ENCODE results near the gene GABRB1.

GABRB1 gene

DNA sequence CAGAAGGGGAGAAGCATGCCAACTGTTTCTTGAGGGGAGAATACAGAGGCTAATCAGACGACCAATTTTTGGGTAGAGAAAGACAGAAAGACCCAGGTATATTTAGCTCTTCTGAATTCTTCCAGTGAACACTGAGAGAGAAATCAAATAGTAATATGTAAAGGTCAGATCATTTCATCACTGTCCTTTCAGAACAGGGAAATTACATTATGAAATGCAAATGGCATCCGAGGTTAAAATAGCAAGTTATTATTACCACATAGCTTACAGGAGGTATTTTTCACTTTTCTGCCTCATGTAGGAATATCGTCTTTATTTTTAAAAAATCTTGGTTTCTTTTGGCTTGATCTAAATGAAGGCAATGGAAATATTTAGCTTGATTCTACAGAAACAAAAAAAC lies 18.0 kb downstream of the GABRB1 start:
- no peak for DNase-seq (ENCODE audit: low read depth)

DNA sequence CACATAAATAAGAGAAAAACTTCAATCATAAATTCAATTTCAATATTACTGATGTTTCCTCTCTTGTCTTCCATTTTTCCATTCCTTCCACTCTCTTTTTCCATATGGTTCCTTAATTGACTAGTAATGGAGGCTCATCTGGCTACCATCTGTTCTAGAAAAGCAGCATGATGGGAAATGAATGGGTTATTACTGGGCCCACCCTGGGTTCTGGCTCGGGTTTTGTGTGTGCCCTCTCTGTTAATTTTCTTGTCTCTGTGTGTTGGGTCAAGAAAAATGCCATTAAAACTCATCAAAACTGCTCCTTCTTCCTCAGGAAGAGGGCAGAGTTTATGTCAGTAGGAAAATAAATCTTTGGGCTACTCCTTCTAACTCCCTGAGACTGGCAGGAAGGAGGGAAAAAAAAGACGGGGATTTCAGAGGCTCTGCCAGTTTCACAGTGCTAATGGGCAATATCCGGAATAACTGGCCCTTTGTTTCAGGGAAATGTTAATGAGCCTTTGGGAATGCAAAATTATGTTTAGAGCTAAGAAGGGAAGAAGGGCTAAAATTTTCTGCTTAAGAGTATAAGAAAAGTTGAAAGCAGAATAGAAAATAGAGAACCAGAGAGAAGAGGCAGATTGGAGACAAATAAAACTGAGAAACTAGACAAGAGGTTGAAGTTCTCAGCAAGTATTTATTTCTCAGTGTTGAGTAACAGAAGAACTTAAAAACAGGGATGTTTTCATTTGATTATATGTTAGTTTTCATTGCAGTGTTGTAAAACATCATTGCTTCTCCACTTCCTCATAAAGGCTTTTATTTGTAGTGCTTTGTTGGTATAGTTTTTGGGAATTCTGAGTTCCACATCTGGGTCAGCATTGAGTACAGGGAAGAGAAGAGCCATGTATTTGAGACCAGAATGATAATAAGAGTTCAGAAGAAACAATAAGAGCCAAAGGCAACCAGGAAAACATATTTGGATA lies 19.7 kb downstream of the GABRB1 start:
- no peak for DNase-seq (ENCODE audit: low read depth)

DNA sequence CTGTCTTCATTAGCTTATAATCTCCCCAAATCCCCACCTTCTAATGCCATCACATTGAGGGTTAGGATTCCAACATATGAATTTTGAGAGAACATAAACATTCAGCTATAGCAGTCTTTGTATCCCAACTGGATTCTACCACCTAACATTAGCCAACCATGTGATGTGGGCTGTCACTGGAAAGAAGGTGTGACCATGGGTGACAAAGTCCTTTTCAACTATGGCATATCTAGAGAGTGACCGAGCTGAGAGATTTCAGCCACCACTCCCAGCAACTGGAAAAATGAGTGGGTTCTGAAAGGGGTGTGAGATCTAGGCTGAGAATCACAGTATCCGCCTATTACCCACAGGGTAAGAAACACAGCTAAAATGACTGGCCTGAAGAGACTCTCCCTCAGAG lies 22.1 kb downstream of the GABRB1 start:
- no peak for DNase-seq (ENCODE audit: low read depth)

DNA sequence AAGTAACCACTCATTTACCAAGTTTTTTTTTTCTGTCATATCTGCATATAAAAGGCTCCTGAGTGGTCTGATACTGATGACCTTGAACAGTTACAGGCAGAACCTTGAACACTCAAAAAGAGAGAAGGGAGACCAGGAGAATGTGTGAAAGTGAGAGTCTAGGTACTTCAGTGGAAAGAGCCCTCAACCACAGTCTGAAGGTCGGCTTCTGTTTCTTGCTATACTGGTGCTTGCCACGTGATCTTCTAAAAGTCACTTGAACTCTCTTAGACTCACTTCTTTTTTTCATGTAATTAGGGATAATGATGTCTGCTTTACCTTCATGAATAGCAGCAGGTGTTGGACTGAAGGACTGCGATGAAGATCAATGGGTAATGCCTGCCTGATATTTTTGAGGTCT lies 22.8 kb downstream of the GABRB1 start:
- DNase-seq (ENCODE audit: low read depth): no peak

DNA sequence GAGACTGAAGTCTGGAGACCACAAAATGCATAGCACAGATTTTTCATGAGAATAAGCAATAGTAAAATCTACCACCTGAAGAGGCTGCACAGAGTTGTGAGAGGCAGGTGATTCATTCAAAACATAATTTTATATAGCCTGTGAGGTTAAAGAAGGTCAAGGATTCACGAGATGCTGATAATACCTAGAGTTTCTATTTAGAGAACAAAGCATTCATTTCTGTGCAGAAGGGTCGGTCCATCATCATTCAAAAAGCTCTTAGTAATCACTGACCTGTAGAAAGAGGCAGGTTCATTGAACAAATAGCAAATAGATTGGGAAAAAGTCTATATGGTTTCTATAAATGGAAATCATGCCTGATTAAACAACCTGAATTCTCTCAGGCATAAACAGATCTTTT lies 26.6 kb downstream of the GABRB1 start:
- no peak for DNase-seq (ENCODE audit: low read depth)

DNA sequence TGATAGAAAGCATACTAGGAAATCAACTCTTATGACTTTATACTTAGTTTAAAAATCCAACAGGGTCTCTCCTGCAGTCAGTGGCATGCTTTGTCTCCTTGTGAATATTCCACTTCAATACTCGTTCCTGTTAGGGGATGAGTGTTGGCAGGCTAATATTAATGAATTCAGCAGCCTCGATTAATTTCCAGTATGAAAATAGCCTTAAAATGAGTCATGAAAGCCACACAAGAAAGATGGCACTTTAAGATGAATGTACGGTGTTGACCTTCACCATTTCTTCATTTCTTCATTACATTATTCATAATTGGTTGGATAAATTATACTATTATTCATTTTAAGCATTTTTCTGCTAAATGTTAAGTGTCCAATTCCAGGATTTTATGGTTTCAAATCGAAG lies 29.2 kb downstream of the GABRB1 start:
- DNase-seq (ENCODE audit: low read depth): no peak

DNA sequence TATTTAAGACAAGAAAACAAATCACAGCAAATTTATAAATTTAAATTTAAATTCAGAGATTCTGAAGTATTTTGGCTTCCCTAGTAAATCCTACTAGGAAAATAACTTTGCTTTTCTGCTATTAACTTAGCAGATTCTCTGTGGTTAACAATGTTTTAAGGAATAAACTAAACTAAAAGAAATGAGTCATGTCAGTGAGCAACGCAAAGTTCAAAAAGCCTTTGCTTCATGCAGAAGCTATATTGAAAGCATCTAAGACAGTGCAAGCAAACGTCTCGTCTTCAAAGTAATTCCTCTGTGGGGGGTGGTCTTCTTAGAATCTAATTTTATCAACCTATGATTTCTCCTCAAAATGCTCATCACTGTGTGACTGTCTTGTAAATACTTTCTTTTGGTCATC lies 30.1 kb downstream of the GABRB1 start:
- DNase-seq (ENCODE audit: low read depth): no peak

DNA sequence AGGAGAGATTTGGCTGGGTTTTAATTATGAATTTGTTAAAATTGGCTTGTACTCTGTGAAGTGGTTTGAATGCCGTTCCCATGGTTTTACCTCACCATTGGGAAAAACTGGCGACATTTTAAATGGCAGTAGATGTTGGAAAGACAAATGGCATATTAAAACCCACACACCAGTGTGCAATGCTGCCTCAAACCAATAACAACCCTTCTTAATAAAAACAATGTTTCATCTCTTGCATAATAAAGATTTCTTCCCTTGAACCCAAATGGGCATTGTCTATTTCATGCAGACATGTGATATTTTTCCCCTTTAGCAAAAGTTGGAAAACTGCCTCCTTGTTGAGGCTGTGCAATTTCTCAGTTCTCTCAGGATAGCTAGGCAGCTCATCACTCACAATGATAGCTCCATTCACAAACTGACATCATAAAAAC lies 33.7 kb downstream of the GABRB1 start:
- peak; percentile 28 for DNase-seq (ENCODE audit: low read depth)

DNA sequence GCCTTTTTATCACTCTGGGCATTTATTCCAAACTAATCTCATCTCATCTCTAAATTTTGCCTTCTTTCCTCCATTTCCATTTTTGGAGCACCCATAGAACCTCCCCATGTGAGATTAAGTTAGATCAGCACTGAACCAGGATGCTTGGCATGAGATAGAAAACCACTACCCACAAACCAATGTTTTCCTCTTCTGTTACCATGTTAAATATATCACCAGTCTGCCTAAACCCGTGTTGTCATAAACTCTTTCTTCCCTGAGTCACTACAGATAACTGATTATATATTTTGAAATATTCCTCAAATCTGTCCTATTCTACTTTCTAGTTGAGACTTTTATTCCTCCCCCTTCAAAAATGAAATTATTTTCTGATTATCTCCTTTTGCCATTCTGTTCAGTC lies 37.6 kb downstream of the GABRB1 start:
- peak; percentile 57 for DNase-seq (ENCODE audit: low read depth)

DNA sequence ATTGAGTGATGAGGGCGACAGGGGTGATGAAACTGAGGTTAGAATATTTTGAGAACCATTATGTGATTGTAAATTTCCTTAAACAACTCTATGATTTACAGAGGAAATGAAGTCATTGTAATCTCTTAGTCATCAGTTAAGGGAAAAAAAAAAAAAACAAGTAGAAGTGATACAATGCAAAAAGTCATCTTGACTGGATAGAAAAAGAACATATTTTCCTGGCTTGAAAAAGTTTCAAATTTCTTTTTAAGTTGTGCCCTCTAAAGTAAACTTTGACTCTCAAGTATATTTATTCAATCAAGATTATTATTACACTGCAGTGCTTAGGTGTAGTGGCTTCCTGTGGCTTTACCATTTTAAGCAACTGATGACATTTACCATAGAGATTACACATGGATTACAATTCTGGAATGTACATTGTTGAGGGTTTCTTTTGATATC lies 40.6 kb downstream of the GABRB1 start:
- DNase-seq (ENCODE audit: low read depth): peak; percentile 54

DNA sequence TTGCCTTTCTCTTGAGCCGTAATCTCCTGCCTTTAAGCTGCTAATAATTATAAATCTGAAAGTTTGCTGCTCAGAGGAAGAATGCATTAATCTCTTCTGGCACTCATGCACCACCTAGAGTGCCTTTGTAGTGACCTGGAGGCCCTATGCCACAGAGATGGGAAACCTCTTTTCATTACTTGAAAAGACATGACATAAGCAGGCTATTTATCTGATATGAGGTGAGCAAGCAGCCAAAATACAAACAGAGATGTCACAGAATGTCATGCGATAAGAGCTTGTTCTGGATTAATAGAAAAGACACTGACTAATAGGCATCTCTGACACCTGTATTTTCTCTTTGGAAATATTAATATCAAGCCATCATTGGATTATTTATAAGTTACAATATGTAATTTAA lies 42.3 kb downstream of the GABRB1 start:
- DNase-seq (ENCODE audit: low read depth): no peak

DNA sequence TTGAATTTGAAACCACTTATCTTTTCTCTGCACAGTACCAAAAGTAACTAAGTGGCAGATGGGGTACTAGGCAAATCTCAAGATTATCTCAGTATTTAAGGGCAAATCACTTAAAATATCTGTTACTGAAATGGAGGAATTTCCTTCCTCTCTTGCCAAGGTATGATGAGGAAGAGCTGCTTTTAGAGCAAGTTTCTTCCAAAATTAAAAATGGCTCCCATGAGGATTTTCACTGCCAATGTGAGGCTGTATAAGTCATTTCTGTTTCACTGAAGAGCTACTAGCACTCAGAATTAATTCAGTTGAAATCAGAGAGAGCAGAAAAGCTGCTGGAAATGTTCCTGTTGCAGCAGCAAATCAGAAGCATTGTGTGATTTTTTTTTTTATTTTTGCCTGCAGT lies 43.4 kb downstream of the GABRB1 start:
- DNase-seq (ENCODE audit: low read depth): peak; percentile 53

DNA sequence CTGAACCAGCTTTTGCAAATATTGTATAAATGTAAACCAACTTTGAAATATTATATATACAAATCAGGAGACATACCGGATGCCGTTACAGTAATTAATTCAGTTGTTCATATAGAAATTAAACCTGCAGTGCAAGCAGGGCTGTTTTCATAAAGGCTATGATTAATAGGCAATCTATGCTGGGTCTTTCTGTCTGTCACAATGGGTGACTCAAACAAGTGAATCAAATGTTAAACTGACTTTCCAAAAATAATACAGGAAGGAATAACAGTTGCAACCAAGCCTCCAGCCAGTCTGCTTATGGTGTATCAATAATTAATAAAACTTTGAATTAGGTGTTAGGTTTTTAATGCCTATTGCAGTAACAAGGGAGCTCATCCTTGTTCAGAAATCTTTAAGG lies 43.9 kb downstream of the GABRB1 start:
- DNase-seq (ENCODE audit: low read depth): peak; percentile 29

DNA sequence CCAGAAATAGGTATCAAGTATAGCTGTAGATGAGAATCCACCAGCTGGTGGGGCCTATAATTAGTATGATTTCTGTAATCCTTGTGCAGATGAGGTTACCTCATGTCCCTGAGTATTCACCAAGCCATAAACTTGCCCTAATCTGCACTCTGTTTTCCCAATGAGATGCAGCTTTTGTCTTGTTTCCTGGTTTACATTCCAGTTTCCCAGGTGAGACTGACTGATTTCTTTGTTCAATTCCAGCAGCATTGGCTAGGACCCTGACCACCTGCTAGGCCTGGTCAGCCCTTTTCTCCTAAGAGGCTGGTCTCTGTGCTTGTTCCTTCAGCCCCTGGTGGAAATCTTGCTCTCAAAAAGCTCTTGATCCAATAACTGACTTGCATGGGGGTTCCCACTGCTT lies 44.6 kb downstream of the GABRB1 start:
- DNase-seq (ENCODE audit: low read depth): no peak

DNA sequence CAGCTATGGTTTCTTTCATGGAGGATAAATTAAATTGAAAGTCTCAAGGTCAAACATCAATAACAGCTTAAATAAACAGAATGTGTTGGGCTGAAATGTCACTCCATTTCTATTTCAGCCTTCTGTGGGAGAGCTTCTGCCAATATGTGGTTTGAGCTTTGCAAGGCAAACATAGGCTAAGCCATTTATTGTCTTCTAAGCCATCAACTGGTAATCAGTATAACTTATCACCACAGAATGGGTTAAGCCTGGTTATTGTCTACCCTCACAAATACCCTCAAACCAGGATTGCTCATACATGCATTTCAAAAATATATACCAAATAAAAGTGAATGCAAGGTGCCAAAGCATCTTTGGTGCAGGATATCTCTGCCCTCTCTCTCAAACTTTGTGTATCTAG lies 52.7 kb downstream of the GABRB1 start:
- DNase-seq (ENCODE audit: low read depth): no peak

DNA sequence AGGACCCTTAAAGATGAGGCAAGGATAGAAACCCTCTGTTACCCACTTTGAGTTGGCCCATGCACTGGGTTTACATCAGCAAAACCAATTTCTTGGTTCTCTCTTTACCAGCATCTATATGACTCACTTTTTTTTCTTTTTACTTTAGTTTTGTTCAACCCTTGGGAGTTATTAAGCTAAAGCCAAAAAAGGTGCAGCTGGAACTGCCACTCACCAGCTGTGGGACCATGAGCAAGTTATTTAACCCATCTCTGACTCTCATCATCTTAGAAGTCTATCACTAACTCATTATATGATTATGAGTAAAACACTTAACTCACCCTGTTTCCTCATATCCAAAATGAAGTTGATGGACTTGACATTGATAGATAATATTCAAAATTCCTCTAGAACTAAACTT lies 53.4 kb downstream of the GABRB1 start:
- no peak for DNase-seq (ENCODE audit: low read depth)

DNA sequence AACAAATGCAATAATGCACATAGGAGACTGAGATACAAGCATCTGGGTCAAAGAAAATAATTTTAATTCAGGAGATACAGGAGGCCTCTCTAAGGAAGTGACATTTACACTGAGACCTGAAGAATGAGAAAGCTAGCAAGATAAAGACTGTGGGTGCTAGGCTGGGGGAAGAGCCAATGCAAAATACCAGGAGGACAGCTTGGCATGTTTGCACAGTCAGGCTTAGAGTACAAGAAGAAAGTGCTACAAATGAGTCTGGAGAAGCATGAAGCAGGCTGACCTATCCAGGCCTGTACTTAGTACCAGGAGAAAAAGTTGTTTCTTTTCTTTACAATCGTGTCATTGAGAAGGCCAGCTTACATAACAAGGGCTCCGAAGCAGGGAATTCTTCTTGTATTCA lies 56.9 kb downstream of the GABRB1 start:
- DNase-seq (ENCODE audit: low read depth): no peak

DNA sequence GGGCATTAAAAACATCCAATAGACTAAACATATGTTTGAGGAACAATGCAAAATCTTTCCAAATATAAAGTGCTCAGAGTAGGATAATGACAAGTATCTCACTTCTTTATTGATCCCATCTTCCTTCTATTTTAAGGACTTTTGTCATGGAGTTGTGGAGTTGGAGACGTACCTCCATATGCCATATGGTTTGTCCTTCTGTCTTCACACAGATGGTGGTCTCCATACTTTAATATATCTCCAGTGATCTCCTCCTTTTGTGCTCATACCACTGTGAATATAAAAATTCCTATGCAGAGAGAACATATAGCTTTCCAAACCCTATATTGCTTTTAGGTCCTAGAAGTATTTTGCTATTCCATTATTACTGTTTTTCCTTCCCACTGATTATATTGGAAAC lies 64.5 kb downstream of the GABRB1 start:
- no peak for DNase-seq (ENCODE audit: low read depth)

DNA sequence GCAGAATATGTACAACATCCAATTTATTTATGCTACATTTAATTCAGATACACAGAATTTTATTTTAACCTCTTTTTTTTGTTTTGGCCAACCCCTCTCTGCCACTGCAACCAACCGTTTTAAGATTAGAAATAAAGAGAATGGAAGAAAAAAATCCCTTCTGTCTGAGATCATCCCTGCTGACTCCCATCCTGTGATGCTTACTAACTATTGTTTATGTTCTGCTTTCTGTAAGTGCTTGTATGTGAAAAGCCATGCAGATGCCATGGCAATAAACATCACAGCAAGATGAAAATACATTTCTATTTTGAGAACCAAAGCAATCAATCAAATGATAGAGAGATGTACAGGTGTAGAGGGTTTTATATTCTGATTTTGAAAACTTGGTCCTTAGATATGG lies 70.1 kb downstream of the GABRB1 start:
- DNase-seq (ENCODE audit: low read depth): no peak

DNA sequence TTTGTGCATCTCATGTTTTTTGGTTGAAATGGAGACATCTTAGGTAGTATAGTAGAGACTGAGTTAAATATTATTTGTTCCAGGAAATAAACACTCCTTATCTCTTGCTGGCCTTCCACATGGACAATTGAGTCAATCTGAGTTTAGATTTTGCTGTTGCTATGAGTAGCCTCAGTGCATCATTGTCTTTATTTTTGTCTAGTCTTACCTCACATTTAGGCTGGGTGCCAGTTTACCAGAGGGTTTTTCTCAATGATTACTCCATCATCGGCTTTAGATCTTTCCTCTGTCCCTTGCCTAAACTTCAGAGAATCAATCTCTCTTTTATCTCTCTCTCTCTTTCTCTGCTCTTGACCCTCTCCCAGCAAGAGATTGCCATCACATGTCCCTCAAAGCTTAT lies 73.6 kb downstream of the GABRB1 start:
- no peak for DNase-seq (ENCODE audit: low read depth)

DNA sequence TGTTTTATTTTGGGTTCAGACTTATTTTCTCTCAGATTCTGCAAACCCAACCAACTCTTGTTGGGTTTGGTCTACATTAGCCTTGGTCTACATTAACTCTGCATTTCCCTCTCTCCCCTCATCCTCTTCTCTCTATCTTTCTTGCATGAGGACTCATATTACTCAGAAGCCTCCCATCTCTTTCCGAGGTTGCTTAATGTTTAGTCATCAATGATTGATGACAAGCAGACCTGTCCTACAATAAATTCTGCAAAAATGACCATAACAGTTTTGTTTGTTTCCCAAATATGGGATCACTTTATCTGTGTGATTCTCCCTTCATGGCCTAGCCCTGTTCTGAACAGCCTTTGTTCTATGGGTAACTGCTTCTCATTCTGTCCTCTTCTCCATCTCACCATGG lies 75.2 kb downstream of the GABRB1 start:
- DNase-seq (ENCODE audit: low read depth): no peak

DNA sequence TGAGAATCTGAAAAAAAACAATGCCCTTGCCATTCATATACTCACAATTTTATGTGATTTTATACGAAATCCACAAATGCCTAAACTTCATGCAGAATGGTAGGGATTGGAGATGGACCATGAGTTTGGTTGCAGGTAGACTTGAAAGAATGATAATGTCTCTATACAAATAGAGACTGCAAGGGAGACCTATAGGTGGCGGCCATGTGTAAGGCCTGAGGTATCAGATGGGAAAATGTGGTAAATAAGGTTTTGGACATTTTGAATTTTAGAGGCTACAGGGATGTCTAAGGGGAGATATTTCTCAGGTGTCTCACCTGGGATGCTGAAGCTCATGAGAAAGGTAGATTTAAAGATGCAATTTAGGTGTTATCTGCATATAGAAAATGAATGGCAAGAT lies 78.0 kb downstream of the GABRB1 start:
- no peak for DNase-seq (ENCODE audit: low read depth)

DNA sequence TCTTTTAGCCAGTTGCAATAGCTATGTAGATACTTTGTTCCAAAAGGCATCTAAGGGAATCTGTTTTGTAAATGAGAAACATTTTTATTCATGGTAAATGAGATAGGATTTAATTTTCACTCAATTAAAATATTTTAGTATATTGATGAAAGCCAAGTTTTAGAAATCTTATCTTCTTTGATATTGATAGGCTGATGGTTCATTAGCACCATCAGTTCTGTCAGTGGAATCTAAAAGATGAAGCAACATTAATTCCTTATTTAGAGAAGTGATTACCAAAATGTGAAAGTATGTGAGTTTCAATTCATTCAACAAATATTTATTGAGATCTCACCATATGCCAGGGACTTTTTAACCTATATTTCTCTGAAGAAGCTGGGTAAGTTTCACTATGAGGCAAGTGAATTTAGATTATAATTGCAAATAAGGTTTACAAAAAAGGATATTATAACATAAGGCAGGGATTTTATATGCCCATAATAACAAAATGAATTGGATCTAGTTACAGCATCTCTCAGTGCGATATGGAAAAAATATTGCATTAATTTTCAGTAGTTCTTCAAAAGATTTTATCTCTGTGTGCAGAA lies 79.3 kb downstream of the GABRB1 start:
- DNase-seq (ENCODE audit: low read depth): no peak
